ENCODE measurements around the gene HSDL2. TPM values are rescaled to one million over a fixed set of nuclear protein-coding genes. Genes with fewer than 3 reads are reported as not detected.
"Not testable (repeated sequence)": the region's sequence is repeated elsewhere in the genome, so short reads cannot be mapped to it uniquely, and the experiment has no call there.

HSDL2 gene
- total RNA-seq, 1 experiment from 2014 or later, result 60.6 TPM

DNA sequence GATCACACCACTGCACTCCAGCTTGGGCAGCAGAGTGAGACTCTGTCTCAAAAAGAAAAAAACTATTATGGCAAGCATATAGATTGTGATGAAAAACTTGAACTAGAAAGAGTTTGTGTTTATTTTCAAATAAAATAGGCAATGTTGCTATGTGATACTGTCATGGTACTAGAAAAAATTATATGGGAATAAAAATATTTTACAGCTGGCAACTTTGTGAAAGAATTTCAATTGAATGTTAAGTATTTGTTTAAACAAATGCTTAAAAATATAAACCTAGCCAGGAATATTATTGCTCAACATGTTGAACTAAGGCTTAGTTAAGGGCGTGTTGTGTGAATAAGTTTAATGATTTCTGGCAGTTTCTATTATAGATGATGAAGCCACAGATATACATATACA is 31.7 kb downstream of the HSDL2 start:
- Histone ChIP-seq H3K27ac (no peak overlapping the region), H3K79me2 (ENCODE audit: low read depth) (no peaks in the 10 kb centered on the region), H3K9me3 (ENCODE audit: insufficient read depth, low read depth) (no peaks in the 10 kb centered on the region), H3K4me3 (no peak overlapping the region), H3F3A (ENCODE audit: insufficient read depth, low read depth) (peaks cover 4% of the 10 kb centered on the region; the same call in 1 of the 2 replicates), H4K20me1 (ENCODE audit: insufficient read depth) (no peaks in the 10 kb centered on the region), H3K4me2 (no peak overlapping the region), H3K9me2 (ENCODE audit: insufficient read depth) (no peaks in the 10 kb centered on the region), H3K4me1 (replicated peaks; ENCODE audit: insufficient read depth) (no peaks in the 10 kb centered on the region), H2AFZ (no peak overlapping the region), H3K27me3 (ENCODE audit: insufficient read depth, low read depth) (no peaks in the 10 kb centered on the region), H3K36me3 (ENCODE audit: low read depth) (peaks cover 17% of the 10 kb centered on the region)
- TF ChIP-seq EZH2 (IDR thresholded peaks at IDR 0.05; ENCODE audit: low read depth), result no peak
- TF ChIP-seq, protein P1, sequence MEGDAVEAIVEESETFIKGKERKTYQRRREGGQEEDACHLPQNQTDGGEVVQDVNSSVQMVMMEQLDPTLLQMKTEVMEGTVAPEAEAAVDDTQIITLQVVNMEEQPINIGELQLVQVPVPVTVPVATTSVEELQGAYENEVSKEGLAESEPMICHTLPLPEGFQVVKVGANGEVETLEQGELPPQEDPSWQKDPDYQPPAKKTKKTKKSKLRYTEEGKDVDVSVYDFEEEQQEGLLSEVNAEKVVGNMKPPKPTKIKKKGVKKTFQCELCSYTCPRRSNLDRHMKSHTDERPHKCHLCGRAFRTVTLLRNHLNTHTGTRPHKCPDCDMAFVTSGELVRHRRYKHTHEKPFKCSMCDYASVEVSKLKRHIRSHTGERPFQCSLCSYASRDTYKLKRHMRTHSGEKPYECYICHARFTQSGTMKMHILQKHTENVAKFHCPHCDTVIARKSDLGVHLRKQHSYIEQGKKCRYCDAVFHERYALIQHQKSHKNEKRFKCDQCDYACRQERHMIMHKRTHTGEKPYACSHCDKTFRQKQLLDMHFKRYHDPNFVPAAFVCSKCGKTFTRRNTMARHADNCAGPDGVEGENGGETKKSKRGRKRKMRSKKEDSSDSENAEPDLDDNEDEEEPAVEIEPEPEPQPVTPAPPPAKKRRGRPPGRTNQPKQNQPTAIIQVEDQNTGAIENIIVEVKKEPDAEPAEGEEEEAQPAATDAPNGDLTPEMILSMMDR (conservative IDR thresholded peaks at IDR 0.05), result no peak
- DNase-seq, result no peak
- POLR2A ChIA-PET (ENCODE audit: unreplicated experiment), result no interaction called here
- CTCF ChIA-PET, result no interaction called here
- intact Hi-C loops (cut with micrococcal nuclease; ENCODE audit: unreplicated experiment), result no loop called here
- no TSS peak for BruUV-seq (replicated peaks)

DNA sequence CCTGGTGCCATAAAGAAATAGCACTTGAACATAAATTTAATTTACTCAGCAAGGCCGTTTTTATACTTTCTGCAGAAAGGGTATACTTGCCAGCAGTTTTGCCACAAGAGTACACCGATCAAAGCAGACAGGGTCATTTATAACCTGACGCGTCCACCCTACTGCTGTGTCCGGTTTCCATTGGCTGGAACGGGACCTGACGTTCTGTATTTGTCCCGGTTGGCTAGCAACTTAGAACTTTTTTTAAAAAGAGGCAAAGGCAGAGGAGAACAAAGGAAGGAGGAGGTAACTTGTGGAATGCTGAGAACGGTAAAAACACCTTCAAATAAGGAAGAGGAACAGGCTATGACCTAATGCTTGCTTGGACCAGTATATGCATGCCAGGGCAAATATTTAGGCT is 33.8 kb downstream of the HSDL2 start:
- H3K9me2 ChIP-seq (ENCODE audit: insufficient read depth); H3K4me1 ChIP-seq (replicated peaks; ENCODE audit: insufficient read depth); intact Hi-C loops (cut with micrococcal nuclease; ENCODE audit: unreplicated experiment); DNase-seq; H3K36me3 ChIP-seq (ENCODE audit: low read depth); H3F3A ChIP-seq (ENCODE audit: insufficient read depth, low read depth); H2AFZ ChIP-seq; H3K27me3 ChIP-seq (ENCODE audit: insufficient read depth, low read depth); H3K4me3 ChIP-seq; BruUV-seq (replicated peaks); CTCF ChIA-PET; H3K9me3 ChIP-seq (ENCODE audit: insufficient read depth, low read depth); H3K79me2 ChIP-seq (ENCODE audit: low read depth); H4K20me1 ChIP-seq (ENCODE audit: insufficient read depth); H3K4me2 ChIP-seq; POLR2A ChIA-PET (ENCODE audit: unreplicated experiment); H3K27ac ChIP-seq: not testable (repeated sequence)

DNA sequence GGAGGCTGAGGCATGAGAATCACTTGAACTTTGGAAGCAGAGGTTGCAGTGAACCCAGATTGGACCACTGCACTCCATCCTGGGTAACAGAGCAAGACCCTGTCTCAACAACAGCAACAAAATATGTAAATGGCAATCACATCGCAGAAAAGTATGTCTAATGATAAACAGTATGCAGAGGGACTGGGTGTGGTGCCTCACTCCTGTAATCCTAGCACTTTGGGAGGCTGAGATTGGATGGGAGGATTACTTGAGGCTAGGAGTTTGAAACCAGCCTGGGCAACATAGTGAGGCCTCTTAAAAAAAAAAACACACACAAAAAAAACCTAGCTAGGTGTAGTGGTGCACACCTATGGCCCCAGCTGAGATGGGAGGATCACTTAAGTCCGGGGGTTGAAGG is 40.3 kb downstream of the HSDL2 start:
- ChIA-PET POLR2A (ENCODE audit: unreplicated experiment) (no interaction called here), CTCF (no interaction called here)
- Histone ChIP-seq H3K79me2 (ENCODE audit: low read depth) (no peaks in the 10 kb centered on the region), H3K27me3 (ENCODE audit: insufficient read depth, low read depth) (no peaks in the 10 kb centered on the region), H3K4me1 (replicated peaks; ENCODE audit: insufficient read depth) (no peaks in the 10 kb centered on the region), H3K4me3 (no peak overlapping the region), H4K20me1 (ENCODE audit: insufficient read depth) (no peaks in the 10 kb centered on the region), H3K27ac (no peak overlapping the region), H3K4me2 (no peak overlapping the region), H3K9me3 (ENCODE audit: insufficient read depth, low read depth) (no peaks in the 10 kb centered on the region), H3K9me2 (ENCODE audit: insufficient read depth) (no peaks in the 10 kb centered on the region), H2AFZ (no peak overlapping the region), H3K36me3 (ENCODE audit: low read depth) (peaks cover 4% of the 10 kb centered on the region; the same call in 1 of the 2 replicates), H3F3A (ENCODE audit: insufficient read depth, low read depth) (no peaks in the 10 kb centered on the region)
- TF ChIP-seq, protein P1 (conservative IDR thresholded peaks at IDR 0.05), result no peak
- no peak for TF ChIP-seq EZH2 (IDR thresholded peaks at IDR 0.05; ENCODE audit: low read depth)
- BruUV-seq (replicated peaks), result no TSS peak
- no peak for DNase-seq
- intact Hi-C loops (cut with micrococcal nuclease; ENCODE audit: unreplicated experiment), result no loop called here

DNA sequence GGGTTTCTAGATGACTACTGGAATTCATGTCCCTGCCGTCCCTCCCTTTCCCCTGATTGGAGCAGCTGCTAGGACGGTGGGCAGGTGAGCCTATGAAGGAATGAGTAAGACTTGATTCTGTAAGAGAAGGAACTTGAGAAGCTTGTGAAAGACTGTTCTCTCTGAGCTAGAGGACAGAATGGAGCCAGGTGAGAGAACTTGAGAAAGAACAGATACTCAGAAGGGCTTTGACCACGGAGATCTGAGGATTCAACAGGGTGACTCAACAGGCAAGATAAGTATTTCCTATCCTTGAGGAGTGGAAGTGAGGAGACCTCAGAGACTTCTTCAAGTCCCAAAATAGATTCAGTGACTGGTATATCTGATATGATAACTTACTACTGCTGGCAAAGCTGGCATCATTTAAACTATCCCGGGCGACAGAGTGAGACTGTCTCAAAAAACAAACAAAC is 41.9 kb downstream of the HSDL2 start:
- no peak for DNase-seq
- TF ChIP-seq EZH2 (IDR thresholded peaks at IDR 0.05; ENCODE audit: low read depth), result no peak
- TF ChIP-seq, protein P1 (conservative IDR thresholded peaks at IDR 0.05), result no peak
- no peak overlapping the region for H2AFZ ChIP-seq
- intact Hi-C loops (cut with micrococcal nuclease; ENCODE audit: unreplicated experiment), result no loop called here
- ChIA-PET POLR2A (ENCODE audit: unreplicated experiment) (no interaction called here), CTCF (no interaction called here)
- H3K4me2 ChIP-seq, result no peak overlapping the region
- no peaks in the 10 kb centered on the region for H3K9me2 ChIP-seq (ENCODE audit: insufficient read depth)
- no peaks in the 10 kb centered on the region for H3F3A ChIP-seq (ENCODE audit: insufficient read depth, low read depth)
- H3K27me3 ChIP-seq (ENCODE audit: insufficient read depth, low read depth), result no peaks in the 10 kb centered on the region
- peaks cover 4% of the 10 kb centered on the region; the same call in 1 of the 2 replicates for H3K36me3 ChIP-seq (ENCODE audit: low read depth)
- H3K4me3 ChIP-seq, result no peak overlapping the region
- no peaks in the 10 kb centered on the region for H3K79me2 ChIP-seq (ENCODE audit: low read depth)
- H3K27ac ChIP-seq, result no peak overlapping the region
- no peaks in the 10 kb centered on the region for H4K20me1 ChIP-seq (ENCODE audit: insufficient read depth)
- BruUV-seq (replicated peaks), result no TSS peak
- H3K9me3 ChIP-seq (ENCODE audit: insufficient read depth, low read depth), result no peaks in the 10 kb centered on the region
- no peaks in the 10 kb centered on the region for H3K4me1 ChIP-seq (replicated peaks; ENCODE audit: insufficient read depth)

All from PC-9 (cell line).